CD4-positive, alpha-beta T cell treated with Interleukin-6 at 100 ng/mL for 8 hours (primary cell): Measurements from ENCODE around the gene KCTD19.
A peak's percentile ranks its signal among the peaks of the same experiment; 100 is the strongest.

Source experiments
- DNase-seq: peaks from one replicate; pipeline ENCODE4 v3.0.0-alpha.2; 2020; ENCODE audit warnings: mixed read lengths, low spot score

KCTD19 gene

GRCh38 chr16:67258161-67258835, 68.2 kb downstream of the KCTD19 start:
- no peak for DNase-seq

DNA sequence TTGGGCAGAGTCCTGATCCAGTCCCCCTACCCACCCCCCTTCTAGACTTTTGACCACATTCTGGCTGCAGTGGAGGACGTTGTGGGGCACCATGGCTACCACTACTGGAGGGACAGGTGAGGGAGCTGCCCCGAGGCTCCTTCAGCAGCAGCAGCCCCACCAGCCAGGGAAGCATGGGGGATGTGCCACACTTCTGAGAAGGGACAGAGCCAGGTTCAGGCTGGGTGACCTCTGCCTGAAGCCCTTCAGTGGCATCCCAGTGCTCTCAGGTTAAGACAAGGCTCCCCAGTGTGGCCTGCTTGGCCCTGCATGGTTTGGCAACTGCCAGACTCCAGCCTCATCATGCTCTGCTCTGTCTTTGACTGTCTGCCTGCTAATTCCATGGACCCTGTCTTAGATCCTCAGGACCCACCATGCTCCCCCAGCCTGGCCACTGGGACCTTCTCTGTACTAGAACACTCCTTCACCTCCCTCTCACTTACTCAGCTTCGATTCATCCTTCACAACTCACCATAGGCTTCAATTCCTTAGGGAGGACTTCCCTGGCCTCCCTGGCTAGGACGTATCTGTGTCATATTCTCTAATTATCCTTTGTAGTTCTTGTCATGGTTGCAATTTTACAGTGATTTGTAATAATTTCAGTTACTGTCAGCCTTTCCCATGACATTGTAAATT, 68.9 kb downstream of the KCTD19 start:
- no peak for DNase-seq

DNA sequence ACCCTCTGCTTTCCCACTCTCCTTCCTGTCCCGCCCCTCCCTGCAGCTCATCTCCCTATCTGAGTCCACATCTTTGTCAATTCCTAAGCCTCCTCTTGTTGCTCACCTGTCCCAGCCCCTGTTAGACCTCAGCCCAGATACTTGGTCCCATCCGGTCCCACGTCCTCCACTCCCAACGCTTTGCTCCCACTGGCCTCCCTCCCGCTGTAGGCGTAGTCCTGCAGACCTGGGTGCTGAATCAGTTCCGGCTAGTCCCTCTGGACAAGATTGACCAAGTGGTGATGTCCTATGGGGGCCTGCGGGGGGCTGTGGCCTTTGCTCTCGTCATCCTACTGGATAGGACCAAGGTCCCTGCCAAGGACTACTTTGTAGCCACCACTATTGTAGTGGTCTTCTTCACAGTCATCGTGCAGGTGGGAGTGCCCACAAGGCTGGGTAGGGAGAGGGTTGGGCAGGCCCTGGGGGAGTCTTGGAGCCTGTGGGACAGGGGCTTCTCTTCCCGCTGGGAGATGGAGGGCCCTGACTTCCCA, 69.8 kb downstream of the KCTD19 start:
- DNase-seq, result no peak

- no peak for DNase-seq
Measured at GRCh38 chr16:67255553-67256221, 70.9 kb downstream of the KCTD19 start.

GRCh38 chr16:67254801-67255552, 71.6 kb downstream of the KCTD19 start:
- DNase-seq, result no peak

- no peak for DNase-seq
Measured at GRCh38 chr16:67252609-67253497, 73.7 kb downstream of the KCTD19 start.

DNA sequence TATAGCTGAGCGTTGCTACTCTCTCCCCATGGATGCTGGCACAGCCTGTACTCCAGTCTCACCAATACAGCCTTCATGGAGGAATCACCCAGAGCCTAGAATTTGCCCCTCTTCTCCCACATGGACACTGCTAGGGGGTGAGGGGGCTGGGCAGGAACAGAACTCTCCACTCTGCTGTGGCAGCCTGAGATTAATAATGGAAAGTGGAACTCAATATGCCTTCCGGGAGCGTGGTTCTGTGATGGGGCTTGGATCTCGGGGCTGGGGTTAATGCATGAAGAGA, 76.6 kb downstream of the KCTD19 start:
- no peak for DNase-seq

DNA sequence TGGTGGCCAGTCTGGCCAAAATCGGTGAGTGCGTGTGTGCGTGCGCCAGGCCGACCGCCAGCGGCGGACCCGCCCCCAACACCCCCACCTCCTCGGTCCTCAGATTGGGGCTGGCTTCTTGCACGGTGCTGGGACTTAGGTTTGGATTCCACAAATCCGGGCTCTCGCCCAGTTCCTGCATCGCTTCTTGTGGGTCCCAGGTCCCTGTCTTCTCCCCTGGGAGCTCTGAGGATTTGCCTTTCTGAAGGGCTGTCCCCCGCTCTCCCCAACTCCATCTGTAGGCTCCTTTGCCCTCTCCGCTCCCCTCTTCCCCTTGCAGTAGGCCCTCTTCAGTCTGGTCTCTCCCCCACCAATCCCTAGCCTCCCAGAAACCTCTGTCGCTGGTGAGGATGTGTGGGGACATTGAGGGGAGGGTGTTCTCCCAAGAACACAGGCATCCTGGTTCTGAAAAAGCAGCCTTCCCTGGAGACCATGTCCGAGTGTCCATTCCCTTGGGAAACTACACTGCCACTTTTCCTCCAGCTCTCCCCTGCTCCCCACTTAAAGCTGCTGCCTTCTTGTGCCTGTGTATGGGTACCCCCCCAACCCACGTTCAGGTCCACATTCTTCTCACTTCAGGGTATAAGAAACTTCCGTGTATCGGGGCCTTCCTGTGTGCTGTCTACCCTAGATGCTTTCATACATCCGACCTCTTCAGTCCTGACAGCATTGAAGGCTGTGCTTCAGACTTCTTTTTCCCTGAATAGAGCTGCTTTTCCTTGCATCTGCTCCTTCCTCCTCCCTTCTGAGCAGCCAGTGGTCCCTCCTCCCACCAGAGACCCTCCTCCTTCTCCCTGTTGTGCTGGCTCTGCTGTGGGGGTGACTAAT, 77.1 kb downstream of the KCTD19 start:
- no peak for DNase-seq

DNA sequence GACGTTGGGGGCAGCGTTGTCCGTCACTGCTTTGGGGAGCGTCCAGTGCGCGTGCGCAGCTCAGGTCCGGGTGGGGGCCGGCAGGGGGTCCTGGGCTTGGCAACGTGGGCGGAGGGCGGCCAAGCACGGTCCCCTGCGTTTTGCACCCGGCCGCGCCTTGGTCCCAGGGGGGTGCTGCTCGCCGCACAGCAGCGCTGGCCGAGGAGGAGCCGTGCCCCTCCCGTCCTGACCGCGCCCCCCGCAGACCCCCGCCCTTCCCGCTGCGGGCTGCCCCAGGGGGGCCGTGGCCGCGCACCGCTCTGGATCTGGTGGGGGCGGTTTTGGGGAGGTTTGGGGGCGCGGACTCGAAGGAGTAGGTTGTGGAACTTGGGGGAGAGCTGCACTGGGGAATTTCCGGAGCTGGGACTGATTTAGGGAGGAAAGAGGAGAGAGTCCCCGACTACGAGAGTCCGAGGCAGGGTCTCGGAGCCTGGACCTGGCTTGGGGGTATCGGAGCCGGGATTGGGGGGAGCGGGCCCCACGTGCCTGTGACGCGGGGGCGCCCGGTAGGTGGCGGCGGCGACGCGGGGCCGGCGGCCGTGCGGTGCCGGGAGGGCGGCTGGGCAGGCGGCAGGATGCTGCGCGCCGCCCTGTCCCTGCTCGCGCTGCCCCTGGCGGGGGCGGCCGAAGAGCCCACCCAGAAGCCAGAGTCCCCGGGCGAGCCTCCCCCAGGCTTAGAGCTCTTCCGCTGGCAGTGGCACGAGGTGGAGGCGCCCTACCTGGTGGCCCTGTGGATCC, 78.0 kb downstream of the KCTD19 start, which contains the start of gene SLC9A5:
Gene SLC9A5 (plus strand): TSS at position 579 of the 777 bp plus-strand sequence. CDS start 36 bp downstream, at position 615.
- DNase-seq, result no peak

- no peak for DNase-seq
Measured at GRCh38 chr16:67248073-67248400, 78.5 kb downstream of the KCTD19 start.

DNA sequence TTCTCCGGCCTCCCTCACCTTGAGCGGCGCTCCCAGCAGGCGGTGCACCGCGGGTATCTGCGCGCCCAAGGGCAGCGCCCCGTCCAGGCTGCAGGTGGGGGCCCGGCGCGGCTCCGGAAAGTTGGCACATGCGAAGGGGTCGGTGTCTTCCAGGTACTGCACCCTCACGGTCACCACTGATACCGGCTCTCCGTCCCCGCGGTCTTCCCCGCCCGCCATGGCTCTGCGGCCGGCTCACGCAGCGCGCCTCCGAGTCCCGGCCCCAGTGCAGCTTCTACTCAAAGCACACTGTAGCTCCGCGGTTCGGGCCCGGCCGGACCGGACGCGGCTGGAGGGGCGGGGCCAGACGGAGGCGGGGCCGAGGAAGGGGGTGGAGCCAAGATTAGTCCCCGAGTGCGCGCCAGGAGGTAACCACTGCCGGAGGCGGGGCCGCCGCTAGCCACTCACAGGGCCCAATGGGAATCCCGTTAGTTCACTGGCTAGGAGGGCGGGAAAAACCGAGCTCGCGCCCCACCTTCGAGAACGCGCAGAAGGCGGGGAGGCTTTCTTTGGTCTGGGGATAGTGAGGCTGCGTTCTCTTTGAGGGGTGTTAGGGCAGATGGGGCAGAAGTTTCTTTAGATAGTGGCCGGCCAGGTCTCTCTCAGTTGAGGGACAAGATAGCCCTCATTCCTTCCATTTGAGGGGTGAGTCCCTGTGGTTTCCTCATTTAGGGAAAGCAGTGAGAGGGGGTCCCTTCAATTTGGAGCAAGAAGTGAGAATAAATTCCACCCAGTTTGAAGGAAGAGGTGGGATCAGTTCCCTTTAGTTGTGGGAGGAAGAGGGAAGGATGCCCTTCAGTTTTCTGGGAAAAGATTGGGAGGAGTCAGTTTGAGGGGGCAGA, 79.1 kb downstream of the KCTD19 start, which contains the start of gene FHOD1:
Gene FHOD1 (minus strand): TSS at position 290 of the 881 bp plus-strand sequence. CDS start 71 bp downstream, at position 219.
- peak; percentile 97 for DNase-seq

DNA sequence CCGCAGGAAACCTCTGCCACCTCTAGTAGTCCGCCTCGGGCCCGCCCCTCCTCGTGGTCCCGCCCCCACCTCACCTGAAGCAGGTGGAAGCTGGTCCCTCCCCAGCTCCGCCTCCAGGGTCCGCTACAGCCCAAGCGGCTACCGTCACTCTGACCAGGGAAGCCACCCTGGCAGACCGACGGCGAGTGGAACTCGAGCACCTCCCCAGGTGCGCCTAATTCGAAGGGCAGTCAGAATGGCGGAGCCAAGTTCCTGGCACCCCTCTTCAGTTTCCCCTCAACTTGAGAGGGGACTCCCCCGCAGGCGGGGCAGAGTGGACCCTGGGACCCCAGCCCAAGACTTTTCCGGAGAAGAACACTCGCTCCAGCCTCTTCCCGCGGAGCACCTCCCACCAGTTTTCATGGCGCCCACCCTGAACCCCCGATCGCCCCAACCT, 79.8 kb downstream of the KCTD19 start:
- peak; percentile 42 for DNase-seq

GRCh38 chr16:67246081-67246755, 80.3 kb downstream of the KCTD19 start:
- DNase-seq, result no peak

GRCh38 chr16:67245674-67246080, 80.9 kb downstream of the KCTD19 start:
- no peak for DNase-seq

GRCh38 chr16:67245186-67245585, 81.4 kb downstream of the KCTD19 start:
- DNase-seq, result no peak

DNA sequence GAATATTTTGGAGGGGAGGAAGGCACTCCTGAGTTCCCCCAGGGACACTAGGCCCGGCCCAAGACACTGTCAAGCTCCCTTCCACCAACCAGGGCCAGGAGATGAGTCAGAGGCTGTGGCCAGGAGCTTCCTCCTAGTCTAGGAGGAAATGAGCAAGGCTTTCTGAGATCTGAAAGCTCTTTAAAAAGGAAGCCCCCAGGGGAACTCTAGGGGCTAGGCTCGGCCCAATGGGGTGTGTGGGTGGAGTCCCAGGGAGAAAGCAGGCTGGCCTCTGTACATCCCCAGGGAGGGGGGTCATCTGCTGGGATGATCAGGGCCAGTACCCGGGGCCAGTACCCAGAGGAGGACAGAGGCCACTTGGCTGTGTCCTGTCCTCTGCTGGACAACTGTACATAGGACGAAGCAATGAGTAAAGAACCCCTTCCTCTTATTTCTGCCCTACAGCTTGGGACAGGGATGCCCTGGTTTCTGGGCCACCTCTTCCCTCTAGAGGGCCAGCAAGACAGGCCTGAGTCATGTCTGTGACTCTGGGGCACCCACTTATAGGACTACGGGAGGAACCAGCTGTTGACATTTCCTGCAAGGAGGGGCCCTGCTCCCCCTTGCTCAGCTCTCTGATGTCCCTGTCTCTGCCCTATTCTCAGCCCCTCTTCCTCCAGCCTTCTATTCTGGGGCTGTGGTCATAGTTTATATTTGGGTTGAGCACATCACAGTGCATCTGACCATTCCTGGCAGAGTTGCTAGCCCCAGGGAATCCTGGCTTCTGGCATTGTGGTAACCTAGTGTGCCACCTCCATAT, 82.0 kb downstream of the KCTD19 start:
- peak; percentile 77 for DNase-seq

GRCh38 chr16:67243481-67243880, 83.1 kb downstream of the KCTD19 start:
- no peak for DNase-seq
